ENCODE data around the gene STAB1.

DNA sequence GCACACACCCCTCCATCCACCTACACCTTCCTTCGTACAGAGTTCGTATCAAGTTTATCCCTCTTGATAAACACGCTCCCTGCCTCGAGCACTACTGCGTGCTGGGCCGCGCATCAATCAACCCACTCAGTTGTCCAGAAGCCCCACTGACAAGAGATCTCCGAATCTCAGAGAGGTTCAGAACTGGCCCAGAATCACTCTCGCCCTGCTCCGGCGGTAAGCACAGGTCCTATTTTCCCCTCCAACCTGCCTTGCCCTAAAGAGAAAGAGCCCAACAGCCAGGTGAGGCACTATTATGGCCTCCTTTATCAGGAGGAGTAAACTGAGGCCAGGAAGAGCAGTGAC is 40.2 kb upstream of the STAB1 start:
- TF ChIP-seq TOX (CRISPR knock-in tag; IDR thresholded peaks at IDR 0.05; ENCODE audit: borderline replicate concordance) (no peak), SNAI2 (CRISPR knock-in tag; IDR thresholded peaks at IDR 0.05) (no peak), ZNF70 (CRISPR knock-in tag; IDR thresholded peaks at IDR 0.05) (no peak), ISL1 (CRISPR knock-in tag; IDR thresholded peaks at IDR 0.05) (no peak), CSDC2 (CRISPR knock-in tag; IDR thresholded peaks at IDR 0.05) (no peak), GLIS3 (CRISPR knock-in tag; IDR thresholded peaks at IDR 0.05) (no peak), PPARA (CRISPR knock-in tag; IDR thresholded peaks at IDR 0.05; ENCODE audit: borderline replicate concordance) (no peak), ARNTL (CRISPR knock-in tag; IDR thresholded peaks at IDR 0.05; ENCODE audit: borderline replicate concordance, low read depth) (no peak), OSR1 (CRISPR knock-in tag; IDR thresholded peaks at IDR 0.05) (no peak), BACH2 (CRISPR knock-in tag; IDR thresholded peaks at IDR 0.05; ENCODE audit: borderline replicate concordance) (no peak), ZC3H10 (CRISPR knock-in tag; IDR thresholded peaks at IDR 0.05) (no peak)
- TF ChIP-seq, protein P1, sequence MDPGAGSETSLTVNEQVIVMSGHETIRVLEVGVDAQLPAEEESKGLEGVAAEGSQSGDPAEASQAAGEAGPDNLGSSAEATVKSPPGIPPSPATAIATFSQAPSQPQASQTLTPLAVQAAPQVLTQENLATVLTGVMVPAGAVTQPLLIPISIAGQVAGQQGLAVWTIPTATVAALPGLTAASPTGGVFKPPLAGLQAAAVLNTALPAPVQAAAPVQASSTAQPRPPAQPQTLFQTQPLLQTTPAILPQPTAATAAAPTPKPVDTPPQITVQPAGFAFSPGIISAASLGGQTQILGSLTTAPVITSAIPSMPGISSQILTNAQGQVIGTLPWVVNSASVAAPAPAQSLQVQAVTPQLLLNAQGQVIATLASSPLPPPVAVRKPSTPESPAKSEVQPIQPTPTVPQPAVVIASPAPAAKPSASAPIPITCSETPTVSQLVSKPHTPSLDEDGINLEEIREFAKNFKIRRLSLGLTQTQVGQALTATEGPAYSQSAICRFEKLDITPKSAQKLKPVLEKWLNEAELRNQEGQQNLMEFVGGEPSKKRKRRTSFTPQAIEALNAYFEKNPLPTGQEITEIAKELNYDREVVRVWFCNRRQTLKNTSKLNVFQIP (CRISPR knock-in tag; IDR thresholded peaks at IDR 0.05; ENCODE audit: borderline replicate concordance, low read depth) = no peak
- TF ChIP-seq, protein P2, sequence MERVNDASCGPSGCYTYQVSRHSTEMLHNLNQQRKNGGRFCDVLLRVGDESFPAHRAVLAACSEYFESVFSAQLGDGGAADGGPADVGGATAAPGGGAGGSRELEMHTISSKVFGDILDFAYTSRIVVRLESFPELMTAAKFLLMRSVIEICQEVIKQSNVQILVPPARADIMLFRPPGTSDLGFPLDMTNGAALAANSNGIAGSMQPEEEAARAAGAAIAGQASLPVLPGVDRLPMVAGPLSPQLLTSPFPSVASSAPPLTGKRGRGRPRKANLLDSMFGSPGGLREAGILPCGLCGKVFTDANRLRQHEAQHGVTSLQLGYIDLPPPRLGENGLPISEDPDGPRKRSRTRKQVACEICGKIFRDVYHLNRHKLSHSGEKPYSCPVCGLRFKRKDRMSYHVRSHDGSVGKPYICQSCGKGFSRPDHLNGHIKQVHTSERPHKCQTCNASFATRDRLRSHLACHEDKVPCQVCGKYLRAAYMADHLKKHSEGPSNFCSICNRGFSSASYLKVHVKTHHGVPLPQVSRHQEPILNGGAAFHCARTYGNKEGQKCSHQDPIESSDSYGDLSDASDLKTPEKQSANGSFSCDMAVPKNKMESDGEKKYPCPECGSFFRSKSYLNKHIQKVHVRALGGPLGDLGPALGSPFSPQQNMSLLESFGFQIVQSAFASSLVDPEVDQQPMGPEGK (CRISPR knock-in tag; IDR thresholded peaks at IDR 0.05; ENCODE audit: borderline replicate concordance) = no peak
- TF ChIP-seq, protein P3, sequence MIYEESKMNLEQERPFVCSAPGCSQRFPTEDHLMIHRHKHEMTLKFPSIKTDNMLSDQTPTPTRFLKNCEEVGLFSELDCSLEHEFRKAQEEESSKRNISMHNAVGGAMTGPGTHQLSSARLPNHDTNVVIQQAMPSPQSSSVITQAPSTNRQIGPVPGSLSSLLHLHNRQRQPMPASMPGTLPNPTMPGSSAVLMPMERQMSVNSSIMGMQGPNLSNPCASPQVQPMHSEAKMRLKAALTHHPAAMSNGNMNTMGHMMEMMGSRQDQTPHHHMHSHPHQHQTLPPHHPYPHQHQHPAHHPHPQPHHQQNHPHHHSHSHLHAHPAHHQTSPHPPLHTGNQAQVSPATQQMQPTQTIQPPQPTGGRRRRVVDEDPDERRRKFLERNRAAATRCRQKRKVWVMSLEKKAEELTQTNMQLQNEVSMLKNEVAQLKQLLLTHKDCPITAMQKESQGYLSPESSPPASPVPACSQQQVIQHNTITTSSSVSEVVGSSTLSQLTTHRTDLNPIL (CRISPR knock-in tag; IDR thresholded peaks at IDR 0.05; ENCODE audit: low read depth) = no peak
